ENCODE data around the gene MARCHF11. TPM values are rescaled to one million over a fixed set of nuclear protein-coding genes. Genes with fewer than 3 reads are reported as not detected.

MARCHF11 gene
- total RNA-seq, 1 experiment from 2014 or later = not detected

DNA sequence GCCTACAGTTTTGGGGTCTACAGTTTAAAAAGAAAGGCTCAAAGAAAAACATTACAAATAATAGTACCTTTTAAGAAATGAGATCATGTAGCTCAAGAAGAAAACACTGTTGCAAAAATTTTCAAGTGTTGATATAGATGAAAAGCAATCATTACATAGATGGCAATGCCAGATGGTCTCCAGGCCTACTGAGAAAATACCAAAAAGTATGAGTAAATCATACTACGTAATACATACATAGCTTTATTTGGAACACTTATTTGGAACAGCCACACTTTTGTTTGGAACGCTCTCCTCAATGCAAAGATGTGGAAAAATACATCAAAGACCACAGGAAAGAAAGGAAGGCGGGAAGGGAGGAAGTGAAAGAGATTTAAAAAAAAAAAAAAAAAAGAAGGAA, 44.1 kb downstream of the MARCHF11 start:
- TF ChIP-seq POLR2A (IDR thresholded peaks at IDR 0.05; ENCODE audit: borderline replicate concordance, extremely low read depth, insufficient read depth, insufficient read length) = no peak
- TF ChIP-seq, protein P1, sequence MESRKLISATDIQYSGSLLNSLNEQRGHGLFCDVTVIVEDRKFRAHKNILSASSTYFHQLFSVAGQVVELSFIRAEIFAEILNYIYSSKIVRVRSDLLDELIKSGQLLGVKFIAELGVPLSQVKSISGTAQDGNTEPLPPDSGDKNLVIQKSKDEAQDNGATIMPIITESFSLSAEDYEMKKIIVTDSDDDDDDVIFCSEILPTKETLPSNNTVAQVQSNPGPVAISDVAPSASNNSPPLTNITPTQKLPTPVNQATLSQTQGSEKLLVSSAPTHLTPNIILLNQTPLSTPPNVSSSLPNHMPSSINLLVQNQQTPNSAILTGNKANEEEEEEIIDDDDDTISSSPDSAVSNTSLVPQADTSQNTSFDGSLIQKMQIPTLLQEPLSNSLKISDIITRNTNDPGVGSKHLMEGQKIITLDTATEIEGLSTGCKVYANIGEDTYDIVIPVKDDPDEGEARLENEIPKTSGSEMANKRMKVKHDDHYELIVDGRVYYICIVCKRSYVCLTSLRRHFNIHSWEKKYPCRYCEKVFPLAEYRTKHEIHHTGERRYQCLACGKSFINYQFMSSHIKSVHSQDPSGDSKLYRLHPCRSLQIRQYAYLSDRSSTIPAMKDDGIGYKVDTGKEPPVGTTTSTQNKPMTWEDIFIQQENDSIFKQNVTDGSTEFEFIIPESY (IDR thresholded peaks at IDR 0.05; ENCODE audit: extremely low read depth, insufficient replicate concordance, low read length) = no peak
- no peak for TF ChIP-seq ZNF274 (IDR thresholded peaks at IDR 0.05; ENCODE audit: low read depth, low read length)
- TF ChIP-seq JUND (IDR thresholded peaks at IDR 0.05) = no peak
- TF ChIP-seq SRF (IDR thresholded peaks at IDR 0.05; ENCODE audit: low read depth) = no peak
- TF ChIP-seq, protein P2, sequence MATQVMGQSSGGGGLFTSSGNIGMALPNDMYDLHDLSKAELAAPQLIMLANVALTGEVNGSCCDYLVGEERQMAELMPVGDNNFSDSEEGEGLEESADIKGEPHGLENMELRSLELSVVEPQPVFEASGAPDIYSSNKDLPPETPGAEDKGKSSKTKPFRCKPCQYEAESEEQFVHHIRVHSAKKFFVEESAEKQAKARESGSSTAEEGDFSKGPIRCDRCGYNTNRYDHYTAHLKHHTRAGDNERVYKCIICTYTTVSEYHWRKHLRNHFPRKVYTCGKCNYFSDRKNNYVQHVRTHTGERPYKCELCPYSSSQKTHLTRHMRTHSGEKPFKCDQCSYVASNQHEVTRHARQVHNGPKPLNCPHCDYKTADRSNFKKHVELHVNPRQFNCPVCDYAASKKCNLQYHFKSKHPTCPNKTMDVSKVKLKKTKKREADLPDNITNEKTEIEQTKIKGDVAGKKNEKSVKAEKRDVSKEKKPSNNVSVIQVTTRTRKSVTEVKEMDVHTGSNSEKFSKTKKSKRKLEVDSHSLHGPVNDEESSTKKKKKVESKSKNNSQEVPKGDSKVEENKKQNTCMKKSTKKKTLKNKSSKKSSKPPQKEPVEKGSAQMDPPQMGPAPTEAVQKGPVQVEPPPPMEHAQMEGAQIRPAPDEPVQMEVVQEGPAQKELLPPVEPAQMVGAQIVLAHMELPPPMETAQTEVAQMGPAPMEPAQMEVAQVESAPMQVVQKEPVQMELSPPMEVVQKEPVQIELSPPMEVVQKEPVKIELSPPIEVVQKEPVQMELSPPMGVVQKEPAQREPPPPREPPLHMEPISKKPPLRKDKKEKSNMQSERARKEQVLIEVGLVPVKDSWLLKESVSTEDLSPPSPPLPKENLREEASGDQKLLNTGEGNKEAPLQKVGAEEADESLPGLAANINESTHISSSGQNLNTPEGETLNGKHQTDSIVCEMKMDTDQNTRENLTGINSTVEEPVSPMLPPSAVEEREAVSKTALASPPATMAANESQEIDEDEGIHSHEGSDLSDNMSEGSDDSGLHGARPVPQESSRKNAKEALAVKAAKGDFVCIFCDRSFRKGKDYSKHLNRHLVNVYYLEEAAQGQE (IDR thresholded peaks at IDR 0.05; ENCODE audit: low read depth) = no peak
- TF ChIP-seq EZH2 (IDR thresholded peaks at IDR 0.05) = no peak
- TF ChIP-seq ELF1 (IDR thresholded peaks at IDR 0.05; ENCODE audit: borderline replicate concordance, low read depth) = no peak
- TF ChIP-seq, protein P3, sequence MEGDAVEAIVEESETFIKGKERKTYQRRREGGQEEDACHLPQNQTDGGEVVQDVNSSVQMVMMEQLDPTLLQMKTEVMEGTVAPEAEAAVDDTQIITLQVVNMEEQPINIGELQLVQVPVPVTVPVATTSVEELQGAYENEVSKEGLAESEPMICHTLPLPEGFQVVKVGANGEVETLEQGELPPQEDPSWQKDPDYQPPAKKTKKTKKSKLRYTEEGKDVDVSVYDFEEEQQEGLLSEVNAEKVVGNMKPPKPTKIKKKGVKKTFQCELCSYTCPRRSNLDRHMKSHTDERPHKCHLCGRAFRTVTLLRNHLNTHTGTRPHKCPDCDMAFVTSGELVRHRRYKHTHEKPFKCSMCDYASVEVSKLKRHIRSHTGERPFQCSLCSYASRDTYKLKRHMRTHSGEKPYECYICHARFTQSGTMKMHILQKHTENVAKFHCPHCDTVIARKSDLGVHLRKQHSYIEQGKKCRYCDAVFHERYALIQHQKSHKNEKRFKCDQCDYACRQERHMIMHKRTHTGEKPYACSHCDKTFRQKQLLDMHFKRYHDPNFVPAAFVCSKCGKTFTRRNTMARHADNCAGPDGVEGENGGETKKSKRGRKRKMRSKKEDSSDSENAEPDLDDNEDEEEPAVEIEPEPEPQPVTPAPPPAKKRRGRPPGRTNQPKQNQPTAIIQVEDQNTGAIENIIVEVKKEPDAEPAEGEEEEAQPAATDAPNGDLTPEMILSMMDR (IDR thresholded peaks at IDR 0.05 in 2 of 3, conservative IDR thresholded peaks at IDR 0.05 in 1 of 3; ENCODE audit: borderline replicate concordance in 1 of 3, insufficient read depth in 1 of 3, low read depth in 2 of 3, low read length in 2 of 3) = no peak
- no peak for TF ChIP-seq RAD21 (IDR thresholded peaks at IDR 0.05; ENCODE audit: low read depth)
- no peak for TF ChIP-seq FOSL1 (IDR thresholded peaks at IDR 0.05; ENCODE audit: low read depth)
- TF ChIP-seq, protein P4, sequence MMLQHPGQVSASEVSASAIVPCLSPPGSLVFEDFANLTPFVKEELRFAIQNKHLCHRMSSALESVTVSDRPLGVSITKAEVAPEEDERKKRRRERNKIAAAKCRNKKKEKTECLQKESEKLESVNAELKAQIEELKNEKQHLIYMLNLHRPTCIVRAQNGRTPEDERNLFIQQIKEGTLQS (IDR thresholded peaks at IDR 0.05) = no peak
- TF ChIP-seq SIN3A (IDR thresholded peaks at IDR 0.05; ENCODE audit: low read depth) = no peak
- TF ChIP-seq ZFX (IDR thresholded peaks at IDR 0.05) = no peak
- Histone ChIP-seq H4K20me1 (ENCODE audit: insufficient read depth) (no peaks in the 10 kb centered on the region), H3K9me2 (ENCODE audit: insufficient read depth) (no peaks in the 10 kb centered on the region), H3K27me3 (ENCODE audit: insufficient read depth, low read length) (no peaks in the 10 kb centered on the region), H3K79me2 (ENCODE audit: insufficient read depth, low read length) (no peaks in the 10 kb centered on the region), H3K9me3 (ENCODE audit: control insufficient read depth in 1 of 2, insufficient read depth in 1 of 2, low read depth in 1 of 2, low read length in 2 of 2) (peaks cover 0 to 24% of the 10 kb centered on the region in 2 experiments; a peak in 2 of 4 replicates), H2AFZ (ENCODE audit: low read depth, low read length, poor library complexity, severe bottlenecking) (no peak overlapping the region), H3K4me2 (ENCODE audit: low read length) (no peak overlapping the region), H3K9ac (ENCODE audit: low read length) (no peak overlapping the region), H3K36me3 (ENCODE audit: control insufficient read depth in 1 of 2, insufficient read depth in 2 of 2, low read length in 2 of 2) (no peaks in the 10 kb centered on the region), H3K4me1 (ENCODE audit: control insufficient read depth in 1 of 2, insufficient read depth in 2 of 2, low read length in 2 of 2) (no peaks in the 10 kb centered on the region), H3K27ac (ENCODE audit: low read depth, low read length) (no peak overlapping the region), H3K4me3 (replicated peaks in 1 of 2; ENCODE audit: low read depth in 1 of 2, low read length in 2 of 2) (no peak overlapping the region)
- no TSS peak for BruUV-seq (replicated peaks)
- ATAC-seq (no peak), DNase-seq (ENCODE audit: low read depth, low spot score) (no peak)
- intact Hi-C loops (cut with micrococcal nuclease) = no loop called here
- ChIA-PET RAD21 (ENCODE audit: low non-redundant PET in 1 of 2, low total read pairs in 2 of 2, uncharacterized antibody in 2 of 2, unreplicated experiment in 2 of 2) (interaction anchor here in 1 of 2 experiments (0.7 kb wide), 1 partner anchor 320 kb away, joined by 5 read pairs; no protein-coding TSS in a partner anchor), POLR2A (no interaction called here), CTCF (no interaction called here)

Measured in HCT116 (cell line).